SK-N-SH (cell line): ENCODE measurements around the gene HDGFL3. TPM values are rescaled to one million over a fixed set of nuclear protein-coding genes. Genes with fewer than 3 reads are reported as not detected.

ENCODE experiments used
- CTCF ChIA-PET: fragments of 300-600, 350-600 bp; formaldehyde crosslinking; extraction: SDS; loops from one replicate; lab custom pipeline; 2021; lab: Yijun Ruan, JAX
- POLR2A ChIA-PET: fragments of 350-600 bp; sonication (Branson Sonifier 250); formaldehyde crosslinking; extraction: SDS; loops from one replicate; lab custom pipeline; 2020; ENCODE audit warnings: antibody characterized with exemption, inconsistent platforms; lab: Yijun Ruan, JAX
- DNase-seq: peaks from one replicate; pipeline ENCODE4 v3.0.0; 2012
- H2AFZ ChIP-seq: fragments of 200-600 bp; sonication (generic); 2 replicates; pipeline ENCODE4 v1.8.1; 2016; ENCODE audit warnings: antibody characterized with exemption, mild to moderate bottlenecking, low read depth
- H3F3A ChIP-seq: fragments of 200-600 bp; sonication (generic); replicated peaks from 2 replicates; pipeline ENCODE3; 2016; ENCODE audit warnings: antibody characterized with exemption, mild to moderate bottlenecking; ENCODE audit not compliant: insufficient read depth
- H3K27ac ChIP-seq, 2 experiments: fragments of 200-500 bp in 1 of 2; fragments of 200-600 bp in 1 of 2; sonication (Bioruptor generic) in 1 of 2; sonication (generic), shearing (Covaris generic) in 1 of 2; 2 replicates each; pipeline versions ENCODE4 v1.5.1 to v1.6.1; 2014 to 2016; ENCODE audit warnings: low read depth in 2 of 2, inconsistent platforms in 1 of 2, low read length in 1 of 2, mild to moderate bottlenecking in 1 of 2, mixed read lengths in 1 of 2
- H3K27me3 ChIP-seq: fragments of 200-600 bp; sonication (generic), shearing (Covaris generic); 2 replicates; pipeline ENCODE4 v1.6.1; 2016; ENCODE audit warnings: mixed run types; ENCODE audit not compliant: insufficient read depth
- H3K36me3 ChIP-seq, 2 experiments: fragments of 200-500 bp in 1 of 2; fragments of 200-600 bp in 1 of 2; sonication (Bioruptor generic) in 1 of 2; sonication (generic) in 1 of 2; replicated peaks in 1 of 2; 2 replicates each; pipeline versions ENCODE3 to v1.5.1; 2014 to 2016; ENCODE audit warnings: low read length in 1 of 2, mild to moderate bottlenecking in 1 of 2; ENCODE audit not compliant: insufficient read depth in 2 of 2, control insufficient read depth in 1 of 2
- H3K4me1 ChIP-seq, 2 experiments: fragments of 200-500 bp in 1 of 2; fragments of 200-600 bp in 1 of 2; sonication (Bioruptor generic) in 1 of 2; sonication (generic), shearing (Covaris generic) in 1 of 2; 2 replicates each; pipeline versions ENCODE4 v1.5.1 to v1.6.1; 2014 to 2016; ENCODE audit warnings: low read depth in 1 of 2, low read length in 1 of 2, mixed run types in 1 of 2; ENCODE audit not compliant: insufficient read depth in 2 of 2, control insufficient read depth in 1 of 2
- H3K4me2 ChIP-seq: fragments of 200-600 bp; sonication (generic), shearing (Covaris generic); 2 replicates; pipeline ENCODE4 v1.6.1; 2017; ENCODE audit warnings: mixed run types
- H3K4me3 ChIP-seq, 2 experiments: fragments of 200-500 bp in 1 of 2; fragments of 200-600 bp in 1 of 2; sonication (Bioruptor generic) in 1 of 2; sonication (generic), shearing (Covaris generic) in 1 of 2; 2 replicates each; pipeline versions ENCODE4 v1.5.1 to v1.8.1; 2014 to 2016; ENCODE audit warnings: low read depth in 2 of 2, inconsistent platforms in 1 of 2, low read length in 1 of 2, mild to moderate bottlenecking in 1 of 2, mixed read lengths in 1 of 2, moderate library complexity in 1 of 2
- H3K79me2 ChIP-seq: fragments of 200-600 bp; sonication (generic); 2 replicates; pipeline ENCODE4 v1.8.1; 2017; ENCODE audit warnings: mild to moderate bottlenecking; ENCODE audit not compliant: insufficient read depth
- H3K9ac ChIP-seq: fragments of 200-600 bp; sonication (generic); 2 replicates; pipeline ENCODE4 v1.6.1; 2017; ENCODE audit warnings: mixed run types
- H3K9me2 ChIP-seq: fragments of 200-600 bp; sonication (generic); 2 replicates; pipeline ENCODE4 v1.6.1; 2017; ENCODE audit warnings: mixed run types
- H3K9me3 ChIP-seq: fragments of 200-600 bp; sonication (generic); 2 replicates; pipeline ENCODE4 v1.6.1; 2017; ENCODE audit warnings: mixed run types, mild to moderate bottlenecking, moderate library complexity
- H4K20me1 ChIP-seq: fragments of 200-600 bp; sonication (generic); 2 replicates; pipeline ENCODE4 v1.6.1; 2017; ENCODE audit warnings: mild to moderate bottlenecking, mixed run types; ENCODE audit not compliant: insufficient read depth
- ELF1 ChIP-seq: IDR thresholded peaks from 2 replicates; pipeline ENCODE4 v1.4.0; 2012
- FOSL2 ChIP-seq: IDR thresholded peaks from 2 replicates; pipeline ENCODE4 v1.4.0; 2012; ENCODE audit warnings: low read depth, mild to moderate bottlenecking, moderate library complexity, borderline replicate concordance
- FOXJ3 ChIP-seq: sonication (generic); formaldehyde crosslinking; IDR thresholded peaks from 2 replicates; pipeline ENCODE4 v1.5.1; 2020; ENCODE audit warnings: mild to moderate bottlenecking, missing genetic modification reagents
- GABPA ChIP-seq: IDR thresholded peaks from 2 replicates; pipeline ENCODE4 v1.4.0; 2012; ENCODE audit warnings: low read depth, mild to moderate bottlenecking
- MAX ChIP-seq: IDR thresholded peaks from 2 replicates; pipeline ENCODE4 v1.4.0; 2012; ENCODE audit warnings: low read depth
- NFIC ChIP-seq: IDR thresholded peaks from 2 replicates; pipeline ENCODE4 v1.4.0; 2012; ENCODE audit warnings: borderline replicate concordance
- PBX3 ChIP-seq: IDR thresholded peaks from 2 replicates; pipeline ENCODE4; 2012
- POLR2AphosphoS5 ChIP-seq: IDR thresholded peaks from 2 replicates; pipeline ENCODE4 v1.6.1; 2012; ENCODE audit warnings: low read depth, low read length
- RCOR1 ChIP-seq: fragments of 150-350 bp; IDR thresholded peaks from 2 replicates; pipeline ENCODE4 v1.6.1; 2017; ENCODE audit warnings: antibody characterized with exemption, low read length
- REST ChIP-seq: IDR thresholded peaks from 2 replicates; pipeline ENCODE4 v1.6.1; 2012; ENCODE audit warnings: mild to moderate bottlenecking, low read depth, low read length, moderate library complexity
- SIN3A ChIP-seq: IDR thresholded peaks from 2 replicates; pipeline ENCODE4 v1.6.1; 2012; ENCODE audit warnings: low read depth, mild to moderate bottlenecking, low read length, moderate library complexity, borderline replicate concordance
- USF1 ChIP-seq: IDR thresholded peaks from 2 replicates; pipeline ENCODE4 v1.4.0; 2012; ENCODE audit warnings: low read depth, borderline replicate concordance
- YY1 ChIP-seq: IDR thresholded peaks from 2 replicates; pipeline ENCODE4 v1.4.0; 2012; ENCODE audit warnings: low read depth, mild to moderate bottlenecking
- WGBS: methylation state at CpG from one replicate; pipeline ENCODE4 v1.1.6; 2017; ENCODE audit warnings: low lambda C conversion rate; 5-methylcytosine and 5-hydroxymethylcytosine counted together
- polyA plus RNA-seq, 3 experiments: library from polyadenylated mRNA; depleted of rRNA; stranded (reverse); fragments of >200 nt; gene quantifications; 2 replicates each; pipeline ENCODE4 v1.2.3, GENCODE V29; 2012

Gene HDGFL3
- polyA plus RNA-seq, 1 of the 3 experiments (the other 2 are of a cell fraction): 8.0 TPM

- Histone ChIP-seq H3K4me3 (no peak overlapping the region), H3K9me2 (no peaks in the 10 kb centered on the region), H3K9ac (no peak overlapping the region; the same call in 1 of the 2 replicates), H2AFZ (no peak overlapping the region), H4K20me1 (no peaks in the 10 kb centered on the region), H3K27me3 (no peaks in the 10 kb centered on the region), H3K4me1 (peaks cover 0 to 8% of the 10 kb centered on the region in 2 experiments; a peak in 1 of 4 replicates), H3K9me3 (peaks cover 5% of the 10 kb centered on the region; the same call in 1 of the 2 replicates), H3K79me2 (peaks cover 75% of the 10 kb centered on the region), H3K36me3 (peaks cover 11 to 29% of the 10 kb centered on the region in 2 experiments), H3K27ac (peak overlapping the region in 1 of 2 experiments; percentile 71; a peak in 2 of 4 replicates), H3K4me2 (no peak overlapping the region), H3F3A (peaks cover 34% of the 10 kb centered on the region)
- ChIA-PET CTCF (interaction anchor here (0.8 to 1.2 kb wide), 2 partner anchors 11 to 100 kb away, joined by 3 read pairs; no protein-coding TSS in a partner anchor), POLR2A (no interaction called here)
- DNase-seq: no peak
- TF ChIP-seq FOSL2: no peak
- 90% methylated on average over 4 of the region's 4 CpGs for WGBS
These were observed 44.6 kb downstream of the HDGFL3 start for GRCh38 chr15:83163032-83163431.

GRCh38 chr15:83160741-83161140 is 46.9 kb downstream of the HDGFL3 start:
- Histone ChIP-seq H2AFZ (no peak overlapping the region), H3K9ac (no peak overlapping the region), H3K4me1 (peaks cover 0 to 8% of the 10 kb centered on the region in 2 experiments; a peak in 1 of 4 replicates), H3K36me3 (peaks cover 30 to 47% of the 10 kb centered on the region in 2 experiments), H3K4me2 (no peak overlapping the region), H3K9me2 (no peaks in the 10 kb centered on the region)
- 93% methylated on average over 3 of the region's 3 CpGs for WGBS
- ChIA-PET CTCF (interaction anchor here (0.7 to 1.4 kb wide), 2 partner anchors 22 to 48 kb away, joined by 3 read pairs; no protein-coding TSS in a partner anchor), POLR2A (no interaction called here)
- no peak for TF ChIP-seq ELF1
- no peak for TF ChIP-seq PBX3
- TF ChIP-seq USF1: no peak
- TF ChIP-seq, all 33 proteins: peak for 0
- DNase-seq: no peak
- Histone ChIP-seq H4K20me1 (no peaks in the 10 kb centered on the region), H3K27me3 (no peaks in the 10 kb centered on the region), H3K4me3 (no peak overlapping the region), H3K9me3 (no peaks in the 10 kb centered on the region), H3K79me2 (peaks cover 52% of the 10 kb centered on the region), H3F3A (peaks cover 31% of the 10 kb centered on the region), H3K27ac (0 out of 4 replicates have a peak overlapping the region, but pooled peaks of 1 of the 2 experiments have one; percentile 16)

GRCh38 chr15:83158393-83158792 is 49.2 kb downstream of the HDGFL3 start:
- ChIA-PET CTCF (no interaction called here), POLR2A (no interaction called here)
- Histone ChIP-seq H2AFZ (no peak overlapping the region), H3K4me3 (no peak overlapping the region), H3K4me2 (no peak overlapping the region), H3K9ac (no peak overlapping the region), H3K27ac (no peak overlapping the region), H3K9me2 (no peaks in the 10 kb centered on the region), H3K27me3 (no peaks in the 10 kb centered on the region), H3K79me2 (peaks cover 36% of the 10 kb centered on the region), H4K20me1 (no peaks in the 10 kb centered on the region), H3K36me3 (peaks cover 33 to 47% of the 10 kb centered on the region in 2 experiments), H3F3A (peaks cover 14% of the 10 kb centered on the region), H3K4me1 (peaks cover 0 to 8% of the 10 kb centered on the region in 2 experiments; a peak in 1 of 4 replicates), H3K9me3 (no peaks in the 10 kb centered on the region)
- TF ChIP-seq FOXJ3 (no peak), SIN3A (no peak), NFIC (no peak), RCOR1 (no peak), GABPA (no peak), MAX (no peak), REST (no peak), POLR2AphosphoS5 (no peak), YY1 (no peak)
- DNase-seq: no peak
- 57% methylated on average over 1 of the region's 1 CpG for WGBS
